Gastrocnemius medialis (tissue), 4 donors: ENCODE data around the gene TTLL5. TPM values are rescaled to one million over a fixed set of nuclear protein-coding genes. Genes with fewer than 3 reads are reported as not detected.
"Not testable (repeated sequence)": the region's sequence is repeated elsewhere in the genome, so short reads cannot be mapped to it uniquely, and the experiment has no call there.

ENCODE experiments used
- ATAC-seq, 2 donors: fragments of 150-250 bp; one replicate each; pipeline ENCODE4 v1.9.1; 2016
- DNase-seq, 2 donors: peaks; one replicate each; pipeline ENCODE4 v3.0.0-alpha.2; 2019
- H3K27ac ChIP-seq, 4 donors: fragments of 200-600 bp; sonication (generic); 1 replicate in 1 of 4; 2 replicates in 3 of 4; pipeline ENCODE4 v1.5.1; 2016 to 2018; ENCODE audit warnings: mild to moderate bottlenecking in 2 of 4, moderate library complexity in 1 of 4
- H3K27me3 ChIP-seq, 3 donors: fragments of 200-600 bp; sonication (generic) in 2 of 3; 1 replicate in 1 of 3; 2 replicates in 2 of 3; pipeline versions ENCODE4 v1.5.1 to v1.6.0; 2016 to 2019; ENCODE audit warnings: mild to moderate bottlenecking in 1 of 3, moderate library complexity in 1 of 3
- H3K36me3 ChIP-seq, 2 donors: fragments of 200-600 bp; sonication (generic) in 1 of 2; one replicate each; pipeline ENCODE4 v1.5.1; 2017 to 2018
- H3K4me1 ChIP-seq, 2 donors: fragments of 200-600 bp; sonication (generic) in 1 of 2; one replicate each; pipeline ENCODE4 v1.5.1; 2016 to 2017; ENCODE audit warnings: mild to moderate bottlenecking in 2 of 2
- H3K4me3 ChIP-seq, 4 donors: fragments of 200-600 bp; sonication (generic) in 3 of 4; 1 replicate in 1 of 4; 2 replicates in 3 of 4; pipeline ENCODE4 v1.5.1; 2016 to 2019; ENCODE audit warnings: mild to moderate bottlenecking in 2 of 4
- H3K9me3 ChIP-seq, 3 donors: fragments of 200-600 bp; sonication (generic) in 2 of 3; 1 replicate in 1 of 3; 2 replicates in 2 of 3; pipeline ENCODE4 v1.5.1; 2016 to 2019
- CTCF ChIP-seq, 5 experiments: fragments of 450-650 bp in 3 of 5; fragments of 200-600 bp in 2 of 5; sonication (generic) in 2 of 5; IDR thresholded peaks in 4 of 5; conservative IDR thresholded peaks in 1 of 5; 1 replicate in 4 of 5; 2 replicates in 1 of 5; pipeline ENCODE4 v1.5.1; 2016 to 2019; ENCODE audit warnings: antibody characterized with exemption in 5 of 5, mild to moderate bottlenecking in 3 of 5, moderate library complexity in 3 of 5
- POLR2A ChIP-seq, 2 donors: fragments of 450-650 bp; IDR thresholded peaks; one replicate each; pipeline ENCODE4 v1.6.1; 2017; ENCODE audit warnings: antibody characterized with exemption in 2 of 2, mild to moderate bottlenecking in 2 of 2, moderate library complexity in 2 of 2
- in situ Hi-C, 4 donors: fragments of 200-750 bp; cut with MboI; loops; one replicate each; pipeline versions ENCODE4 v1.15.0 to v1.8.0; 2017; ENCODE audit warnings: low sequenced_read_pairs in 4 of 4
- intact Hi-C: fragments of 100-400 bp; cut with DNase I; formaldehyde crosslinking; loops from one replicate; pipeline ENCODE4 v1.15.1; 2023; ENCODE audit warnings: low total_unique reads
- total RNA-seq, 4 donors: library from RNA; depleted of rRNA; stranded (reverse); fragments of >200 nt; gene quantifications; one replicate each; pipeline versions ENCODE4 v1.1.0 to v1.2.3, GENCODE V29; 2016

Gene TTLL5
- total RNA-seq, 4 donors from 2014 or later: 9.1 to 36.0 (median 16.4) TPM

DNA sequence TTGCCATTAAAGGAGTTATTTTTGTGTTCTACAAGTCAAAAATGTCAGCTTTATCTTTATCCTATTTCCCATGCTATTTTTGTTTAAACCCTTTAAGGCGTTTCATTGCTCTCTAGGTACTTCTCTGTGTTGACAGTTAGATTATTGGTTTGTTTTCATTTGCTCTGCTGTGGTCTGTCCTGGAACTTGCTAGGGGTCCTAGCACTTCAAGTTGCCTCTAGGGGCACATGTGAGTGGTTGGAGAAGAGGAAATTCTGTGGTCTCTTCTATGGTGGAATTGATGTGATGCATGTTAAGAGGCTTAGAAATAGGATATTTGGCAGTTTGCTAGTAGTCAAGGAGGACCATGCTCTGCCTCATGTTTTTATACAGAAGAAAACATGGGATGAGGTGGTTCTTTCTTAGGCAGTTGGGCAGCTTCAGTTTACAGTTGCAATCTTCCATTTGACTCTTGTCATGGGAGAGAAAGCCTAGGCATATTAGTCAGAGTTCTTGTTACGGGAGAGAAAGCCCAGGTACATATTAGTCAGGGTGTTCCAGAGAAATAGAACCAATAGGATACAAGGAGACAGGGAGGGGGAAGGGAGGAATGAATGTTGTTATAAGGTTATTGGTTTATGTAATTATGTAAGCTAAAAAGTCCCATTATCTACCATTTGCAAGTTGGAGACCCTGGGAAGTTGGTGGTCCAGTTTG, 14.4 kb downstream of the TTLL5 start:
- intact Hi-C loops: no loop called here
- no peak overlapping the region for H3K27ac ChIP-seq
- peaks cover 0 to 2% of the 10 kb centered on the region in 2 donors for H3K36me3 ChIP-seq

DNA sequence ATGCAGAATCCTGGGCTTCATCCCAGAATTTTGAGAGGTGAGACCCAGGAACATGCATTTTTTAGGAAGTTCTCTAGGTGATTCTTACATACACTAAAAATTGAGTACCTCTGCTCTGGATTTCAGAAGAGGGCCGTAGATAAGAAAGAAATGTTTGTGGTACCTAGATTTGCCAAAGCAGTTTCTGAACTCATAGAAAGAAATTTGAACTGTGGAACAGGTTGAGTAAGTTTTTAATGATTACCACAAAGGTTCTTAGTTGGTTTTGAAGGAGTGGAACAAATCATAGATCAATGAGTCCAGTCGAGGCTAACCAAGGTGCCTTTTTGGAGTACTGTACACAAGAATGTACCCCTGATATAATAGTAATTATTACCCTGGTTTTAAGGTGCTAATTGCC, 24.9 kb downstream of the TTLL5 start:
- Histone ChIP-seq H3K27ac (no peak overlapping the region), H3K27me3 (no peaks in the 10 kb centered on the region), H3K9me3 (no peaks in the 10 kb centered on the region), H3K4me3 (no peak overlapping the region), H3K4me1 (no peaks in the 10 kb centered on the region), H3K36me3 (peaks cover 2 to 16% of the 10 kb centered on the region in 2 donors)
- intact Hi-C loops: no loop called here
- TF ChIP-seq POLR2A (IDR thresholded peaks at IDR 0.05): no peak
- in situ Hi-C loops: no loop called here
- ATAC-seq (no peak), DNase-seq (no peak)

More for the DNA sequence above, 14.4 kb downstream of the TTLL5 start:
- TF ChIP-seq POLR2A (IDR thresholded peaks at IDR 0.05) (no peak), CTCF (IDR thresholded peaks at IDR 0.05 in 4 of 5, conservative IDR thresholded peaks at IDR 0.05 in 1 of 5) (no peak)
- in situ Hi-C loops: no loop called here
- Histone ChIP-seq H3K27me3 (no peaks in the 10 kb centered on the region), H3K9me3 (no peaks in the 10 kb centered on the region), H3K4me1 (peaks cover 0 to 3% of the 10 kb centered on the region in 2 donors), H3K4me3 (no peak overlapping the region)
- DNase-seq (no peak), ATAC-seq (no peak)

DNA sequence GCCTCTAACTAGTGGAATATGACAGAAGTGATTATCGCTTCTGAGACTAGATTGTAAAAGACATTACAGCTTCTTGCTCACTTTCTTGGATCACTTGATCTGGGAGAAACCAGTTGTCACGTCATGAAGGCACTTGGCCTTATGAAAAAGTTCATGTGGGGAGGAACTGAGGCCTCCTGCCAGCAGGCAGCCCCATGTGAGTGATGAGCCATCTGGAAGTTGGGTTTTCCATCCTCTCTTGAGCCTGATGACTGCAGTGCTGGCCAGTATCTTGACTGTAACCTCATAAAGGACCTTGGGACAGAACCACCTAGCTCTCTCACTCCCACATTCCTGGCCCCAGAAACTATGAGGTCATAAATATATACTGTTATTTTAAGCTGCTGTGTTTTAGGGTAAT, 28.0 kb downstream of the TTLL5 start:
- Histone ChIP-seq H3K9me3 (no peaks in the 10 kb centered on the region), H3K27ac (no peak overlapping the region), H3K36me3 (peaks cover 2 to 20% of the 10 kb centered on the region in 2 donors), H3K27me3 (no peaks in the 10 kb centered on the region), H3K4me1 (no peaks in the 10 kb centered on the region), H3K4me3 (no peak overlapping the region)
- in situ Hi-C loops: no loop called here
- TF ChIP-seq CTCF (IDR thresholded peaks at IDR 0.05 in 4 of 5, conservative IDR thresholded peaks at IDR 0.05 in 1 of 5): no peak
- no peak for TF ChIP-seq POLR2A (IDR thresholded peaks at IDR 0.05)
- ATAC-seq (peak; percentile 52 to 61), DNase-seq (peak; percentile 11 to 51)
- intact Hi-C loops: no loop called here

DNA sequence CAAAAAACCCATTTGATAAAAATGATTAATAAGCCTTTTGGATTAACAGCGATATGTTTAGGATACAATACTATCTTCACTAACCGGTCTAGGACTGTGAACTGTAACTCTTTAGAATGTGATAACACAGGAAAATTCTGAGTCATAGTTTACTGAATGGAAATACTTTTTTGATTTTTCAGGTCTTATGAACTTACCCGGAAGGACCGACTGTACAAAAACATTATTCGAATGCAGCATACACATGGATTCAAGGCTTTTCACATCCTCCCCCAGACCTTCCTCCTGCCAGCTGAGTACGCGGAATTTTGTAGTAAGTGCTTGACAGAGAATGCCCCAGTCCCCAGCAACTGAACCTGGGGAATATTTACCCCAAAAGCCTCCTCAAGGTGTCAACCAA, 29.0 kb downstream of the TTLL5 start:
- TF ChIP-seq CTCF (IDR thresholded peaks at IDR 0.05 in 4 of 5, conservative IDR thresholded peaks at IDR 0.05 in 1 of 5) (no peak), POLR2A (IDR thresholded peaks at IDR 0.05) (no peak)
- Histone ChIP-seq H3K27me3 (no peaks in the 10 kb centered on the region), H3K27ac (no peak overlapping the region), H3K9me3 (no peaks in the 10 kb centered on the region), H3K4me3 (no peak overlapping the region), H3K36me3 (peaks cover 2 to 18% of the 10 kb centered on the region in 2 donors), H3K4me1 (no peaks in the 10 kb centered on the region)
- ATAC-seq: no peak
- no peak for DNase-seq
- intact Hi-C loops: no loop called here
- in situ Hi-C loops: no loop called here

- H3K27ac ChIP-seq, DNase-seq, H3K4me3 ChIP-seq, H3K4me1 ChIP-seq, in situ Hi-C loops, H3K9me3 ChIP-seq, H3K27me3 ChIP-seq, intact Hi-C loops, ATAC-seq: not testable (repeated sequence)
- H3K36me3 ChIP-seq: peaks cover 2 to 21% of the 10 kb centered on the region in 2 donors
Observed at GRCh38 chr14:75695025-75695424, 34.0 kb downstream of the TTLL5 start.

DNA sequence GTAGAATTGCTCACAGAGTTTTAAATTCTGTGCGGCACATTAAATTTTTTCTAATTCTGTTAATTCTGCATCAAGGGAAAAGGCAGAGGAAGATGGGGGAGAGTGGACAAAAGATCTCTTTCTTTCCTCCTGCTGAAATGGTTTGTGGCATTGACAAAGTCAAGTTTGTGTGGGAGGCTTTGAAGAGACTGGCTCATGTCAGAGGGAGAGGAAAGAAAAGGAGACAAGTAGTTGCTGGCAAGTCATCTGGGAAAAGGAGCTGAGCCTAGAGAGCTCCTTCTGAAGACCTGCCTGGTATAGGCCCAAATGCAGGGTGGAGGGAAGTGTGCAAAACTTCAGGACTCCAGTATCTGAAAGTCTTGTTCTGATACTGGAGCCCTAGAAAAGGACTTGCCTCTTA, 36.3 kb downstream of the TTLL5 start:
- Histone ChIP-seq H3K36me3 (peaks cover 0 to 4% of the 10 kb centered on the region in 2 donors), H3K27ac (no peak overlapping the region), H3K27me3 (no peaks in the 10 kb centered on the region), H3K4me3 (no peak overlapping the region), H3K4me1 (peaks cover 0 to 3% of the 10 kb centered on the region in 2 donors), H3K9me3 (no peaks in the 10 kb centered on the region)
- intact Hi-C loops (no loop called here), in situ Hi-C loops (no loop called here)
- TF ChIP-seq POLR2A (IDR thresholded peaks at IDR 0.05) (no peak), CTCF (IDR thresholded peaks at IDR 0.05 in 4 of 5, conservative IDR thresholded peaks at IDR 0.05 in 1 of 5) (no peak)
- no peak for DNase-seq
- ATAC-seq: no peak
